H1 (cell line): ENCODE measurements around the gene CABP2. TPM values are rescaled to one million over a fixed set of nuclear protein-coding genes. Genes with fewer than 3 reads are reported as not detected.

ENCODE experiments used
- CTCF ChIA-PET: fragments of 300-600 bp; sonication (Branson Sonifier 250); formaldehyde crosslinking; loops from one replicate; lab custom pipeline; 2021; ENCODE audit not compliant: partially characterized antibody; lab: Charles Lee
- POLR2A ChIA-PET: fragments of 300-600 bp; sonication (Branson Sonifier 250); formaldehyde crosslinking; loops from one replicate; lab custom pipeline; 2021; ENCODE audit warnings: inconsistent platforms; ENCODE audit not compliant: partially characterized antibody; lab: Charles Lee
- DNase-seq, 2 experiments: peaks; one replicate each; pipeline versions ENCODE4 v3.0.0 to v3.0.0-alpha.2; 2010 to 2022; ENCODE audit warnings: low spot score in 2 of 2, low read depth in 1 of 2, mixed read lengths in 1 of 2
- FAIRE-seq: peaks from 2 replicates; lab custom pipeline; 2011; peaks lifted over from hg19 to GRCh38; lab: Jason Lieb, UNC
- H2AFZ ChIP-seq: 2 replicates; pipeline ENCODE4 v1.8.1; 2012; ENCODE audit warnings: low read length, inconsistent platforms
- H2AK5ac ChIP-seq: 2 replicates; pipeline ENCODE4 v1.6.1; 2013; ENCODE audit warnings: low read depth, low read length
- H2BK120ac ChIP-seq: replicated peaks from 2 replicates; pipeline ENCODE3; 2013; ENCODE audit warnings: low read depth, low read length, inconsistent platforms
- H2BK12ac ChIP-seq: 2 replicates; pipeline ENCODE4 v1.6.1; 2013; ENCODE audit warnings: low read depth, low read length
- H2BK15ac ChIP-seq: 2 replicates; pipeline ENCODE4 v1.6.1; 2013; ENCODE audit warnings: low read length
- H2BK20ac ChIP-seq: 2 replicates; pipeline ENCODE4 v1.6.1; 2013; ENCODE audit warnings: low read length
- H2BK5ac ChIP-seq: 2 replicates; pipeline ENCODE4 v1.6.1; 2013; ENCODE audit warnings: low read depth, low read length
- H3K14ac ChIP-seq: 2 replicates; pipeline ENCODE4 v1.6.1; 2013; ENCODE audit warnings: inconsistent platforms; ENCODE audit not compliant: insufficient read length
- H3K18ac ChIP-seq: 2 replicates; pipeline ENCODE4 v1.6.1; 2013; ENCODE audit warnings: low read length; ENCODE audit errors: extremely low read depth
- H3K23ac ChIP-seq: 2 replicates; pipeline ENCODE4 v1.6.1; 2013; ENCODE audit warnings: inconsistent platforms; ENCODE audit not compliant: insufficient read length
- H3K23me2 ChIP-seq: 2 replicates; pipeline ENCODE4 v1.6.1; 2013; ENCODE audit warnings: low read depth, low read length
- H3K27ac ChIP-seq: 2 replicates; pipeline ENCODE4 v1.6.1; 2011; ENCODE audit warnings: low read depth, low read length, inconsistent platforms
- H3K27me3 ChIP-seq, 4 experiments: replicated peaks in 1 of 4; 1 replicate in 1 of 4; 2 replicates in 3 of 4; pipeline versions ENCODE4 v1.6.1 to v1.8.1; 2011 to 2013; ENCODE audit warnings: low read length in 3 of 4, mild to moderate bottlenecking in 3 of 4, inconsistent platforms in 2 of 4, mixed read lengths in 2 of 4, moderate library complexity in 1 of 4; ENCODE audit not compliant: control insufficient read depth in 3 of 4, insufficient read depth in 3 of 4; ENCODE audit errors: extremely low read depth in 1 of 4
- H3K36me3 ChIP-seq, 4 experiments: 2 replicates each; pipeline versions ENCODE4 v1.6.1 to v1.8.1; 2011 to 2013; ENCODE audit warnings: mild to moderate bottlenecking in 4 of 4, low read length in 3 of 4, moderate library complexity in 2 of 4, control low read depth in 1 of 4, inconsistent platforms in 1 of 4; ENCODE audit not compliant: insufficient read depth in 4 of 4, control insufficient read depth in 2 of 4
- H3K4ac ChIP-seq: replicated peaks from 2 replicates; pipeline ENCODE3; 2013; ENCODE audit warnings: low read length, low read depth, mixed read lengths, inconsistent platforms; ENCODE audit not compliant: insufficient read length
- H3K4me1 ChIP-seq, 4 experiments: replicated peaks in 1 of 4; 1 replicate in 1 of 4; 2 replicates in 3 of 4; pipeline versions ENCODE4 v1.6.1 to v1.8.1; 2011 to 2013; ENCODE audit warnings: low read length in 3 of 4, inconsistent platforms in 2 of 4, mixed read lengths in 1 of 4; ENCODE audit not compliant: insufficient read depth in 4 of 4, control insufficient read depth in 3 of 4
- H3K4me2 ChIP-seq, 2 experiments: 2 replicates each; pipeline versions ENCODE4 v1.6.1 to v1.8.1; 2011 to 2013; ENCODE audit warnings: low read depth in 2 of 2, low read length in 2 of 2, control low read depth in 1 of 2, inconsistent platforms in 1 of 2, mild to moderate bottlenecking in 1 of 2; ENCODE audit not compliant: insufficient read depth in 1 of 2
- H3K4me3 ChIP-seq, 4 experiments: fragments of 200-600, 300-600 bp in 1 of 4; sonication (generic), shearing (Covaris generic), sonication (Bioruptor Twin) in 1 of 4; 2 replicates each; pipeline versions ENCODE4 v1.5.1 to v1.8.1; 2011 to 2016; ENCODE audit warnings: low read length in 4 of 4, low read depth in 3 of 4, control low read depth in 2 of 4, inconsistent platforms in 2 of 4, mild to moderate bottlenecking in 2 of 4, mixed read lengths in 1 of 4, moderate library complexity in 1 of 4; ENCODE audit not compliant: insufficient read depth in 2 of 4; ENCODE audit errors: extremely low read depth in 1 of 4
- H3K56ac ChIP-seq: replicated peaks from 2 replicates; pipeline ENCODE3; 2013; ENCODE audit warnings: low read depth, mild to moderate bottlenecking, mixed read lengths, low read length, inconsistent platforms; ENCODE audit not compliant: insufficient read length
- H3K79me1 ChIP-seq: 2 replicates; pipeline ENCODE4 v1.6.1; 2013; ENCODE audit warnings: low read depth, low read length, control low read depth
- H3K79me2 ChIP-seq, 2 experiments: 2 replicates each; pipeline versions ENCODE4 v1.6.1 to v1.8.1; 2012 to 2013; ENCODE audit warnings: low read length in 2 of 2, mild to moderate bottlenecking in 2 of 2, inconsistent platforms in 1 of 2; ENCODE audit not compliant: insufficient read depth in 2 of 2, control insufficient read depth in 1 of 2
- H3K9ac ChIP-seq, 4 experiments: replicated peaks in 1 of 4; 1 replicate in 1 of 4; 2 replicates in 3 of 4; pipeline versions ENCODE4 v1.6.1 to v1.8.1; 2011 to 2013; ENCODE audit warnings: low read depth in 3 of 4, low read length in 3 of 4, control low read depth in 2 of 4, mild to moderate bottlenecking in 2 of 4, moderate library complexity in 2 of 4, inconsistent platforms in 1 of 4; ENCODE audit errors: extremely low read depth in 1 of 4
- H3K9me3 ChIP-seq, 2 experiments: 2 replicates each; pipeline versions ENCODE4 v1.6.1 to v1.8.1; 2012 to 2013; ENCODE audit warnings: mild to moderate bottlenecking in 2 of 2, moderate library complexity in 2 of 2, control low read depth in 1 of 2, inconsistent platforms in 1 of 2, low read depth in 1 of 2, low read length in 1 of 2, mixed read lengths in 1 of 2; ENCODE audit not compliant: insufficient read depth in 2 of 2
- H4K20me1 ChIP-seq, 2 experiments: replicated peaks in 1 of 2; 2 replicates each; pipeline versions ENCODE3 to v1.8.1; 2011 to 2013; ENCODE audit warnings: inconsistent platforms in 2 of 2, low read length in 2 of 2, mild to moderate bottlenecking in 1 of 2; ENCODE audit not compliant: insufficient read depth in 2 of 2, control insufficient read depth in 1 of 2
- H4K5ac ChIP-seq: 2 replicates; pipeline ENCODE4 v1.6.1; 2013; ENCODE audit warnings: low read length, low read depth, mixed read lengths, inconsistent platforms; ENCODE audit not compliant: insufficient read length
- H4K8ac ChIP-seq: 2 replicates; pipeline ENCODE4 v1.8.0; 2013; ENCODE audit warnings: mild to moderate bottlenecking, moderate library complexity, low read length, inconsistent platforms; ENCODE audit not compliant: insufficient read depth; ENCODE audit errors: extremely low read depth
- H4K91ac ChIP-seq: replicated peaks from 2 replicates; pipeline ENCODE3; 2013; ENCODE audit warnings: low read length, mixed read lengths, inconsistent platforms; ENCODE audit not compliant: insufficient read length
- ASH2L ChIP-seq: fragments of 200-600, 300-600 bp; sonication (generic); IDR thresholded peaks from one replicate; pipeline ENCODE4 v1.7.1; 2017; ENCODE audit warnings: low read length
- CBX5 ChIP-seq: fragments of 300-800, 300-1000 bp; sonication (generic); IDR thresholded peaks from 2 replicates; pipeline ENCODE4 v1.7.1; 2016; ENCODE audit warnings: antibody characterized with exemption, low read length, low read depth
- EP300 ChIP-seq, 2 experiments: IDR thresholded peaks; 1 replicate in 1 of 2; 2 replicates in 1 of 2; pipeline ENCODE4 v1.6.1; 2011 to 2012; ENCODE audit warnings: low read depth in 2 of 2, low read length in 2 of 2, mild to moderate bottlenecking in 2 of 2, borderline replicate concordance in 1 of 2, inconsistent platforms in 1 of 2, moderate library complexity in 1 of 2
- FOSL1 ChIP-seq: IDR thresholded peaks from 2 replicates; pipeline ENCODE4 v1.6.1; 2011; ENCODE audit warnings: mild to moderate bottlenecking, low read depth, low read length, moderate library complexity; ENCODE audit not compliant: insufficient read depth
- KDM1A ChIP-seq: fragments of 200-600, 300-600 bp; sonication (generic); IDR thresholded peaks from 2 replicates; pipeline ENCODE4 v1.7.1; 2016; ENCODE audit warnings: mild to moderate bottlenecking, low read length, borderline replicate concordance
- NRF1 ChIP-seq: IDR thresholded peaks from 2 replicates; pipeline ENCODE4 v1.6.1; 2011; ENCODE audit warnings: mild to moderate bottlenecking, low read depth, low read length, improper control_type of control experiment
- POLR2AphosphoS5 ChIP-seq: IDR thresholded peaks from 2 replicates; pipeline ENCODE4 v1.6.1; 2011; ENCODE audit warnings: low read depth, low read length
- SP2 ChIP-seq: IDR thresholded peaks from 2 replicates; pipeline ENCODE4 v1.6.1; 2012; ENCODE audit warnings: mild to moderate bottlenecking, low read length, inconsistent platforms
- TAF1 ChIP-seq: IDR thresholded peaks from 2 replicates; pipeline ENCODE4 v1.6.1; 2011; ENCODE audit warnings: mild to moderate bottlenecking, low read depth, low read length
- WGBS, 2 experiments: shearing (Covaris generic) in 1 of 2; methylation state at CpG; one replicate each; pipeline versions ENCODE4 v1.1.6 to v1.1.7; 2013 to 2015; ENCODE audit warnings: low lambda C conversion rate in 2 of 2, mixed read lengths in 2 of 2, inconsistent platforms in 1 of 2, low coverage in 1 of 2, missing lambda C conversion rate in 1 of 2; ENCODE audit not compliant: insufficient replicate concordance in 2 of 2, insufficient coverage in 1 of 2, insufficient read length in 1 of 2; ENCODE audit errors: extremely low coverage in 1 of 2, missing lambda C conversion rate in 1 of 2; 5-methylcytosine and 5-hydroxymethylcytosine counted together
- polyA plus RNA-seq, 7 experiments: library from polyadenylated mRNA; depleted of rRNA in 3 of 7; stranded (reverse) in 5 of 7; unstranded in 2 of 7; fragments of >200 nt in 5 of 7; fragments of 200-250 nt in 2 of 7; gene quantifications; 1 replicate in 5 of 7; 2 replicates in 1 of 7; 4 replicates in 1 of 7; pipeline versions ENCODE4 v1.2.1 to v1.2.3, GENCODE V29; 2011 to 2013; ENCODE audit warnings: missing spikeins in 2 of 7, mixed read lengths in 2 of 7
- total RNA-seq: library from RNA; stranded (reverse); fragmentation: NEBNext Ultra II Directional; extraction: Animal tissue kit (Norgen Biotek cat#: 25700); gene quantifications from 2 replicates; pipeline ENCODE4 v1.2.1, GENCODE V29; 2021
- TF ChIP-seq, protein P1 (sequence below), 3 experiments: IDR thresholded peaks; 1 replicate in 2 of 3; 2 replicates in 1 of 3; pipeline versions ENCODE4 v1.5.1 to v1.6.1; 2011; ENCODE audit warnings: low read length in 3 of 3, mild to moderate bottlenecking in 3 of 3, inconsistent platforms in 2 of 3, low read depth in 1 of 3, moderate library complexity in 1 of 3; ENCODE audit not compliant: insufficient read depth in 1 of 3; ENCODE audit errors: control extremely low read depth in 1 of 3

CABP2 gene
- total and polyA plus RNA-seq, 2 of the 8 experiments (the other 6 are each of a cell fraction or from before 2014, with no cell fraction given) = not detected

DNA sequence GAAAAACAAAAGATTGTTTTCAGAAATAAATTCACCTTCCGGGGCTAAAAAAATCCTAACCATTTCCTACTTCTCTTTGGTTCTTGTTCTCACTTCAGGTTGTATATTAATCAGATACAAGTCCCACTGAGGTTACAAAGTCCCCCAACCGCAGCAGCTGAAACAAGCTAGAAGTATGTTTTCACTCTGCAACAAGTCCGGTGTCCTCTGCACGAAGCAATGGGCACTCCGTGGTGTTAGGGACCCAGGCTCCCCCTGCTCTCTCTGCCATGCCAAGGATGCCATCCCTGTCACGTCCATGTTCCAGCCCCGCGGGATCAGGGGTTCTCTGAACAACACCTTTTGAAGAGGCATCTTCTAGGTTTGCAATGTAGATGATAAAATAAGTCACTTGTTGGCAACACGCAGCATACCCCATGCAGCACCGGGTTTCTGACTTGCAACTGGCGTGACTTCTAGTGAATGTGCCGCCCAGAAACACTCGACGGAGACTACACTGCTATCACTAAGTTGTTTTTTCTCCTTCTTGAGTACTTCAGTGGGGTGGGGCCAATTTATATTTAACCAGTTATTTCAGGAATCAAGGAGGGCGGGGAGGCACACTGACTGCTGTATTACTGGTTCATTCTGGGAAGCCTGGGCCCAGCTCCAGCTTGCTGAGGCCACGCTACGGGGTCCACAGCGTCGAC, 35.0 kb upstream of the CABP2 start:
- Histone ChIP-seq H3K36me3 (no peaks in the 10 kb centered on the region), H2BK20ac (no peak overlapping the region), H3K18ac (no peak overlapping the region), H3K23me2 (no peaks in the 10 kb centered on the region; the same call in 1 of the 2 replicates), H3K27me3 (no peaks in the 10 kb centered on the region), H3K4me1 (peaks cover 0 to 1% (median 0%) of the 10 kb centered on the region in 4 experiments; a peak in 1 of 7 replicates), H3K4ac (no peak overlapping the region), H3K14ac (no peak overlapping the region), H4K20me1 (no peaks in the 10 kb centered on the region), H3K79me2 (no peaks in the 10 kb centered on the region), H4K8ac (no peak overlapping the region), H3K27ac (no peak overlapping the region), H2BK5ac (no peak overlapping the region), H3K23ac (no peak overlapping the region), H3K9ac (no peak overlapping the region), H4K91ac (no peak overlapping the region), H2BK120ac (no peak overlapping the region), H3K4me3 (no peak overlapping the region), H2AFZ (peak overlapping the region; percentile 10; the same call in 1 of the 2 replicates), H3K79me1 (no peaks in the 10 kb centered on the region), H2BK12ac (no peak overlapping the region), H4K5ac (no peak overlapping the region), H3K56ac (no peak overlapping the region), H3K4me2 (no peak overlapping the region), H3K9me3 (no peaks in the 10 kb centered on the region), H2BK15ac (no peak overlapping the region), H2AK5ac (no peak overlapping the region)
- ChIA-PET POLR2A (no interaction called here), CTCF (interaction anchor here (0.6 to 0.7 kb wide), 3 partner anchors 86 to 1328 kb away, joined by 3 read pairs; no protein-coding TSS in a partner anchor)
- FAIRE-seq (no peak), DNase-seq (no peak)
- WGBS, 2 experiments = 85% methylated on average over 19 of the region's 19 CpGs; no CpG with 5 or more reads in 1 of the 2 experiments
- TF ChIP-seq NRF1 (no peak), POLR2AphosphoS5 (no peak), ASH2L (no peak), FOSL1 (no peak), EP300 (IDR thresholded peaks at IDR 0.05; ENCODE audit: borderline replicate concordance in 1 of 2, low read depth in 2 of 2, low read length in 2 of 2) (no peak), SP2 (no peak), CBX5 (no peak), KDM1A (no peak), TAF1 (no peak)
- TF ChIP-seq, protein P1, sequence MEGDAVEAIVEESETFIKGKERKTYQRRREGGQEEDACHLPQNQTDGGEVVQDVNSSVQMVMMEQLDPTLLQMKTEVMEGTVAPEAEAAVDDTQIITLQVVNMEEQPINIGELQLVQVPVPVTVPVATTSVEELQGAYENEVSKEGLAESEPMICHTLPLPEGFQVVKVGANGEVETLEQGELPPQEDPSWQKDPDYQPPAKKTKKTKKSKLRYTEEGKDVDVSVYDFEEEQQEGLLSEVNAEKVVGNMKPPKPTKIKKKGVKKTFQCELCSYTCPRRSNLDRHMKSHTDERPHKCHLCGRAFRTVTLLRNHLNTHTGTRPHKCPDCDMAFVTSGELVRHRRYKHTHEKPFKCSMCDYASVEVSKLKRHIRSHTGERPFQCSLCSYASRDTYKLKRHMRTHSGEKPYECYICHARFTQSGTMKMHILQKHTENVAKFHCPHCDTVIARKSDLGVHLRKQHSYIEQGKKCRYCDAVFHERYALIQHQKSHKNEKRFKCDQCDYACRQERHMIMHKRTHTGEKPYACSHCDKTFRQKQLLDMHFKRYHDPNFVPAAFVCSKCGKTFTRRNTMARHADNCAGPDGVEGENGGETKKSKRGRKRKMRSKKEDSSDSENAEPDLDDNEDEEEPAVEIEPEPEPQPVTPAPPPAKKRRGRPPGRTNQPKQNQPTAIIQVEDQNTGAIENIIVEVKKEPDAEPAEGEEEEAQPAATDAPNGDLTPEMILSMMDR (IDR thresholded peaks at IDR 0.05; ENCODE audit: control extremely low read depth in 1 of 3, insufficient read depth in 1 of 3, low read depth in 1 of 3, low read length in 3 of 3) = no peak
